GM12801 (cell line): ENCODE results near the gene PIP4K2A.

Experiments
- CTCF ChIP-seq: IDR thresholded peaks from one replicate; pipeline ENCODE4 v1.5.1; 2011; ENCODE audit warnings: control low read depth; ENCODE audit not compliant: insufficient read length; ENCODE audit errors: extremely low read depth

The PIP4K2A gene

GRCh38 chr10:22716943-22717342 lies 2.6 kb upstream of the PIP4K2A start:
- no peak for TF ChIP-seq CTCF

GRCh38 chr10:22715290-22715625 lies 880 bp upstream of the PIP4K2A start:
- TF ChIP-seq CTCF = no peak

- TF ChIP-seq CTCF = no peak
These were observed 412 bp downstream of the PIP4K2A start for GRCh38 chr10:22713853-22714478.

- TF ChIP-seq CTCF = no peak
These were observed 1.2 kb downstream of the PIP4K2A start for GRCh38 chr10:22712956-22713852.

GRCh38 chr10:22712211-22712955 lies 2.0 kb downstream of the PIP4K2A start:
- TF ChIP-seq CTCF = no peak

GRCh38 chr10:22711373-22711772 lies 3.0 kb downstream of the PIP4K2A start:
- no peak for TF ChIP-seq CTCF

- TF ChIP-seq CTCF = no peak
These were observed 4.1 kb downstream of the PIP4K2A start for GRCh38 chr10:22710139-22710745.
